NOMO-1 (cell line): ENCODE data around the gene AFG3L2.
"Not testable (repeated sequence)": the region's sequence is repeated elsewhere in the genome, so short reads cannot be mapped to it uniquely, and the experiment has no call there.

Experiments
- DNase-seq, 2 experiments: peaks; one replicate each; lab custom pipeline; 2025; ENCODE audit not compliant: unreplicated experiment in 2 of 2; lab: John Stamatoyannopoulos, UW

The AFG3L2 gene

DNA sequence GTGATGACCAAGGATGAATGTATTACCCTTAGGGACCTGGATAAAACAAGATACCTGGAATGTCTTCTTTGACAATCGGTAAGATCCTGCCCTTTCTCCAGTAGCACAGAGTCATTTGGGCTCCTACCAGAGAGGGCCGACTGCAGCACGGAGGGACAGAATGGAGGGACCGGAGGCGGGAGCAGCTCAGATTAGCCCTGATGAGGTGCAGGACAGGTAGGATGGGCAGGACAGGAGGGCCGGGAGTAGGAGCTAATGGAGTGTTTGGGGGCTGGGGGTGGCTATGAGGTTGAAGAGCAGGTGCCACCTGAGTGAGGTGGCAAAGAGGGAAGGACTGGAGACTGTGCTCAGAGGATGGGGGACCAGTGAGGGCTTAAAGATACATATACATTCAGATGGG lies 20.8 kb upstream of the AFG3L2 start:
- no peak for DNase-seq

DNA sequence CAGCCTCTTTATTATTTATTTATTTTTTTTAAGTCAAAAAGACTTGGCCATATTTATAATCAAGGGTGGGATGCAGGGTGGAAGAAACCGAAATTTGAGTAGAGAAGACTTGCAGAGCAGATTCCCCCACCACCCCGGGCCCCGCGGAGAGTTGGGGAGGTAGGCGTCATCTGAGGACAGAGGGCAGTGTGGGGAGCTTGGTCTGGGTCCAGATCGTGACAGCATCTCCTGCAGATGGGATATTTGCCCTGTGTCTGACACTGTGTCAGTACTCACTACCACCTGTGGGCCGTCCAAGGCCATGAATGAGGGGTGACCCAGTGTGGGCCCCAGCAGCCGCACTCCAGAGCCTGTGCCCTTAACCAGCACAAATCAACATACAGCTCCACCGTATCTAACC lies 20.2 kb upstream of the AFG3L2 start:
- DNase-seq = no peak

DNA sequence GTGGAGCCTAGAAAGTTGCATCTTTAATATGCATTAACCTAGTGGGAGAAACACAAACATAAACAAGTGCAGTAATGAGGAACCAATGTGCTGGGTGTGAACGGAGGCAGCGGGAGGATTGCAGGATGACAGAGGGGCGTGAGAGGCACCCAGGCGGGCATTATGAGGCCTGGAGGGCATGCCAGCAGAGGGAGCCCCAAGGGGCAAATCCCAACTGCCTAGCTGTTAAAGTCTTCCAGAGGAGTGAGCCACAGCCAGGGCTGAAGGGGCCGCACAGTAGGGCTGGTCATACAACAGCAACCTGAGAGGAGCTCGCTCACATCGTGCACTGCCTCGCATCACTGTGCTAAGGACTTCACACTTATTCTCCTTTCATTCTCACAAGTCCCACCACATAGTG lies 17.4 kb upstream of the AFG3L2 start:
- DNase-seq = no peak

- no peak for DNase-seq
These were observed 17.0 kb upstream of the AFG3L2 start for GRCh38 chr18:12393998-12394397.

GRCh38 chr18:12393510-12393909 lies 16.5 kb upstream of the AFG3L2 start:
- DNase-seq = no peak

- DNase-seq = peak; percentile 36 to 60
These were observed 14.6 kb upstream of the AFG3L2 start for GRCh38 chr18:12391487-12392165.

GRCh38 chr18:12388442-12388841 lies 11.4 kb upstream of the AFG3L2 start:
- no peak for DNase-seq

DNA sequence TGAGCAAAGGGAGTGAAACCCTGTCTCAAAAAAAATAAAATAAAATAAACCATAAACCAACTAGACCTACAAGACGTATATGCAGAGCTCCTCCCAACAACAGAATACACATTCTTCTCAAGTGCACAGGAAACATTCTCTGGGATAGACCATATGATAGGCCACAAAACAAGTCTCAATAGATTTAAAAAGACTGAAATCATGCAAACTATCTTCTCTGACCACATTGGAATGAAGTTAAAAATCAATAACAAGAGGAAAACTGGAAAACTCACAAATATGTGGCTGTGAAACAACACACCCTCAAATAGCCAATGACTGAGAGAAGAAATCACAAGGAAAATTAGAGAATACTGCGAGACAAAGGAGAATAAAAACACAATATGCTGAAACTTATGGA lies 7.2 kb upstream of the AFG3L2 start:
- no peak for DNase-seq

DNA sequence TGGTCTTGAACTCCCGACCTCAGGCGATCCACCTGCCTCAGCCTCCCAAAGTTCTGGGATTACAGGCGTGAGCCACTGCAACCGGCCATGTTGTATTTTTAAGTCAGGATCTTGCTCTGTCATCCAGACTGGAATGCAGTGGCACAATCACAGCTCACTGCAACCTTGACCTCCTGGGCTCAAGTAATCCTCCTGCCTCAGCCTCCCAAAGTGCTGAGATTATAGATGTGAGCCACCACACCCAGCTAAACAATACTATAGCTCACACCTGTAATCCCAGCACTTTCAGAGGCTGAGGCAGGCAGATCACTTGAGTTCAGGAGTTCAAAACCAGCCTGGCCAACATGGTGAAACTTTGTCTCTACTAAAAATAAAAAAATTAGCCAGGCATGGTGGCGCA lies 6.7 kb upstream of the AFG3L2 start:
- not testable (repeated sequence) for DNase-seq

DNA sequence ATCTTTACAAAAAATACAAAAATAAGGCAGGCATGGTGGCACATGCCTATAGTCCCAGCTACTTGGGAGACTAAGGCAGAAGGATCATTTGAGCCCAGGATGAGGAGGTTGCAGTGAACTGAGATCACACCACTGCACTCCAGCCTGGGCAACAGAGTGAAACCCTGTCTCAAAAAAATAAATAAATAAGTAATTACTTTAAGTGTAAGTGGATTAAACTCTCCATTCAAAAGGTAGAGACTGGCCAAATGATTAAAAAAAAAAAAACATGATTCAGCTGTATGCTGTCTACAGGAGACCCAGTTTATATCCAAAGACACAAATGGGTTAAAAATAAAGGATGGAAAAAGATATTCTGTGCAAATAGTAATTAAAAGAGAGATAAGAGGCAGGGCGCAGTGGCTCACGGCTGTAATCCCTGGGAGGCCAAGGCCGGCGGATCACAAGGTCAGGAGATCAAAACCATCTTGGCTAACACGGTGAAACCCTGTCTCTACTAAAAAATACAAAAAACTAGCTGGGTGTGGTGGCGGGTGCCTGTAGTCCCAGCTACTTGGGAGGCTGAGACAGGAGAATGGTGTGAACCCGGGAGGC lies 5.3 kb upstream of the AFG3L2 start:
- not testable (repeated sequence) for DNase-seq

- DNase-seq = not testable (repeated sequence)
These were observed 1.2 kb upstream of the AFG3L2 start for GRCh38 chr18:12378198-12378558.

DNA sequence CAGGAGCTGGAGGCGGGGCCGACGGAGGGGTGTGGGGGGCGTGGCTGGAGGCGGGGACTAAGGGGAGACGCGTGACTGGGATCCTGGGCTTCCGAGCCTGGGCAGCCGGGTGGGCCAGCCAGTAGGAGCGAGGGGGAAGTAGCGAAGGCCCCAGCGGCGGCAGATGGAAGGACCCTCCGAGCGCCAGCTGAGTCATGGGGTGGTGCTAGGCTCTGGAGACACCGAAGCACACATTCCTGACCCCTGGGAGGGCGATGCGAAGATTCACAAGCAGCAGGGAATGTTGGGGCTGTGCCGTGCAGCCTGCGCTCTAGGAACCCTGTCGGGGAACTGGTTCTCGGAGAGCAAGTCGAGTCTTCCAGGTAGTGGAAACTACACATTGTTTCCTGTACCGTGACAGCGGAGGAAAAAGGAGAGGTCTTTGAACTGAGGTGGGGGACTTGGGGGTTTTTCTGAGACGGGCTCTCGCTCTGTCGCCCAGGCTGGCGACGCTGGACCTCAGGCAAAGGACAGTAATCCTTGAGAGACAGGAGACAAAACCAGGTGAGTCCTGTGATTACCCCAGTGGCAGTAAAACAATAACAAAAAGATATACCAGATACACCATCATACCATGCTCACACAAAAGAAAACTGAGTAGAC lies 650 bp upstream of the AFG3L2 start:
- DNase-seq = peak; percentile 99 to 100

GRCh38 chr18:12376034-12376753 lies 833 bp downstream of the AFG3L2 start:
- DNase-seq = peak in 1 of 2 experiments; percentile 6

GRCh38 chr18:12374401-12374800 lies 2.6 kb downstream of the AFG3L2 start:
- no peak for DNase-seq

DNA sequence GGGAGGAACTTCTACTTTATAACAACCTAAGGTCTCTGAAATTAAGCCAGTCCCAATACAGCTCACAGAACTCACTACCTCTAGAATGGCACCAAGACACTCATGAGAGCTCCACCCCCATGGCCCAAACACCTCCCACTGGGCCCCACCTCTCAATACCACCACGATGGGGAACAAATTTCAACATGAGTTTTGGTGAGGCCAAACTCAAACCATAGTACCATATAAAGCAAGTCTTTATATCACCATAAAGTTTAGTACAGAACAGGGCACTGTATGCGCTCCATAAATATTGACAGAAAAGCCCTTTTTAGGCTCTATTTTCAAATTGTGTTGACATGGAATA lies 3.3 kb downstream of the AFG3L2 start:
- DNase-seq = no peak

GRCh38 chr18:12373116-12373770 lies 3.8 kb downstream of the AFG3L2 start:
- no peak for DNase-seq

GRCh38 chr18:12372406-12372805 lies 4.6 kb downstream of the AFG3L2 start:
- DNase-seq = no peak

DNA sequence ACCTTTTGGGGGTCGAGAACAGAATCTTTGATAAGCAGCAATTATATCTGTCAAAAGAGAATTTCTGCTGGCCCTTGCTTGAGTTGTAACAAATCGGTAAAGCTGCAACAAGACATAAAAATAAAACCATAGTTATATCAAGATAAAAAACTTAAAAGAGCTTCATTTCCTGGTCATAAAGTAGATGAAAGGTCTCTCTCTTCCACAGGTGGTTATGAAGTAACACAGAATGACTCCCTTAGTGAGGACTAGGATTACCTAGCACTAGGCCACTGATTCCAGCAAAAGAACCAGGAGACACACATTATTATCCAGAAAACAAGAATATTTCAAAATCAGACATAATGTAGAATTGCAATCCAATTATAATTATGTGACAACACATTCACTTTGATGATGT lies 5.4 kb downstream of the AFG3L2 start:
- DNase-seq = no peak

- no peak for DNase-seq
These were observed 7.8 kb downstream of the AFG3L2 start for GRCh38 chr18:12369211-12369610.

- DNase-seq = no peak
These were observed 10.2 kb downstream of the AFG3L2 start for GRCh38 chr18:12366784-12367183.

DNA sequence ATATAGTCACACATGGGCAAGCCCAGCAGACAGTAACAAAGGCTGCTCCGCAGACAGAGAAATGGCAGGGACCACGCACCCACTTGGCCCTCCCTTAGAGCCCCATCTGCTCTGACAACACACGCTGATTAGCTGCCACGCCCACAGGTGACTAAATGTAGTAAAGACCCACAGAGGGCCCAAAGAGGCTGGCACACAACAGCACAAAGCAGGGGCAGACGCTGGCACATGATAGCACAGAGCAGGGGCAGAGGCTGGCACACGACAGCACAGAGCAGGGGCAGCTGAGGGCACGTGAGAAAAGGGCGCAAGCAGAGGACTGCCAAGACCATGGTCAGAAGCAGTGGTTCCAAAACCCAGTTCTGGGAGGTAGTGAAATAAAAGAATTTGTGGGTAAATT lies 10.6 kb downstream of the AFG3L2 start:
- no peak for DNase-seq
